Panc1 (cell line): Measurements from ENCODE around the gene XIRP2. TPM values are rescaled to one million over a fixed set of nuclear protein-coding genes. Genes with fewer than 3 reads are reported as not detected.

Experiments used
- ATAC-seq: fragments of 200-7000 bp; cut with Tn5 transposase; 2 replicates; pipeline ENCODE4 v1.9.1; 2020; ENCODE audit warnings: mild to moderate bottlenecking, moderate library complexity
- BruUV-seq: library from RNA; stranded (reverse); fragments of 400-500 nt; replicated peaks from 2 replicates; lab custom pipeline; 2021; lab: Mats Ljungman, UMichigan
- CTCF ChIA-PET: fragments of 300-600 bp; sonication (Branson Sonifier 250); formaldehyde crosslinking; loops from one replicate; lab custom pipeline; 2022; ENCODE audit warnings: antibody characterized with exemption; lab: Charles Lee
- POLR2A ChIA-PET: fragments of 300-600 bp; sonication (Branson Sonifier 250); formaldehyde crosslinking; loops from one replicate; lab custom pipeline; 2022; ENCODE audit warnings: antibody characterized with exemption; lab: Charles Lee
- DNase-seq: peaks from one replicate; pipeline ENCODE4 v3.0.0-alpha.2; 2010; ENCODE audit warnings: low read depth, low spot score
- H3K27ac ChIP-seq: 2 replicates; pipeline ENCODE4 v1.5.1; 2011; ENCODE audit warnings: mild to moderate bottlenecking, low read length, inconsistent platforms
- H3K27me3 ChIP-seq: fragments of 200-500 bp; sonication (Bioruptor generic); 2 replicates; pipeline ENCODE4 v1.6.0; 2014; ENCODE audit warnings: low read length, inconsistent platforms; ENCODE audit not compliant: control insufficient read depth, insufficient read depth
- H3K36me3 ChIP-seq: fragments of 200-500 bp; sonication (Bioruptor generic); 2 replicates; pipeline ENCODE4 v1.5.1; 2014; ENCODE audit warnings: inconsistent platforms, mild to moderate bottlenecking, low read length, moderate library complexity; ENCODE audit not compliant: control insufficient read depth, insufficient read depth
- H3K4me1 ChIP-seq: 2 replicates; pipeline ENCODE4 v1.5.1; 2011; ENCODE audit warnings: inconsistent platforms, mild to moderate bottlenecking, low read length, moderate library complexity; ENCODE audit not compliant: control insufficient read depth, insufficient read depth
- H3K4me3 ChIP-seq, 2 experiments: 2 replicates each; pipeline ENCODE4 v1.5.1; 2011 to 2012; ENCODE audit warnings: low read depth in 2 of 2, low read length in 2 of 2, mild to moderate bottlenecking in 2 of 2, inconsistent platforms in 1 of 2, moderate library complexity in 1 of 2
- H3K9me3 ChIP-seq: fragments of 200-500 bp; sonication (Bioruptor generic); 2 replicates; pipeline ENCODE4 v1.5.1; 2014; ENCODE audit warnings: low read depth, mild to moderate bottlenecking, inconsistent platforms, low read length, moderate library complexity; ENCODE audit not compliant: control insufficient read depth, insufficient read depth
- POLR2AphosphoS5 ChIP-seq: IDR thresholded peaks from 2 replicates; pipeline ENCODE4 v1.6.1; 2012; ENCODE audit warnings: mild to moderate bottlenecking, low read depth, low read length, moderate library complexity
- REST ChIP-seq, 2 experiments: IDR thresholded peaks; 2 replicates each; pipeline ENCODE4 v1.6.1; 2011 to 2012; ENCODE audit warnings: low read depth in 2 of 2, control low read depth in 1 of 2, low read length in 1 of 2, mild to moderate bottlenecking in 1 of 2, moderate library complexity in 1 of 2; ENCODE audit not compliant: insufficient read depth in 1 of 2
- SIN3A ChIP-seq: IDR thresholded peaks from 2 replicates; pipeline ENCODE4 v1.6.1; 2012; ENCODE audit warnings: low read depth, mild to moderate bottlenecking, low read length, moderate library complexity, borderline replicate concordance; ENCODE audit not compliant: insufficient read depth
- TCF7L2 ChIP-seq: IDR thresholded peaks from 2 replicates; pipeline ENCODE4 v1.6.1; 2011; ENCODE audit warnings: mild to moderate bottlenecking, low read depth, low read length, inconsistent platforms
- in situ Hi-C: cut with HindIII; loops from 2 replicates; pipeline ENCODE4 v1.10.0; 2016; ENCODE audit warnings: low sequenced_read_pairs, low pct_unique_long_range_greater_than_20kb
- intact Hi-C: fragments of 100-400 bp; cut with micrococcal nuclease; formaldehyde crosslinking; loops from one replicate; pipeline ENCODE4 v1.10.0; 2022; ENCODE audit not compliant: unreplicated experiment
- total RNA-seq: library from RNA; stranded (reverse); gene quantifications from one replicate; pipeline ENCODE4 v1.2.1, GENCODE V29; 2021; ENCODE audit not compliant: unreplicated experiment
- TF ChIP-seq, protein P1 (sequence below): fragments of 450-650 bp; IDR thresholded peaks from 2 replicates; pipeline ENCODE4 v1.5.1; 2017; ENCODE audit warnings: mild to moderate bottlenecking

The XIRP2 gene
- total RNA-seq, 1 experiment from 2014 or later: not detected

- CTCF ChIA-PET: no interaction called here
- BruUV-seq: no TSS peak
- POLR2A ChIA-PET: no interaction called here
These were observed 259.1 kb downstream of the XIRP2 start for GRCh38 chr2:167147271-167147941.

GRCh38 chr2:167151894-167152293 is 263.6 kb downstream of the XIRP2 start:
- intact Hi-C loops: no loop called here
- no TSS peak for BruUV-seq

More at GRCh38 chr2:167147271-167147941, 259.1 kb downstream of the XIRP2 start:
- no peak for TF ChIP-seq SIN3A
- TF ChIP-seq, protein P1, sequence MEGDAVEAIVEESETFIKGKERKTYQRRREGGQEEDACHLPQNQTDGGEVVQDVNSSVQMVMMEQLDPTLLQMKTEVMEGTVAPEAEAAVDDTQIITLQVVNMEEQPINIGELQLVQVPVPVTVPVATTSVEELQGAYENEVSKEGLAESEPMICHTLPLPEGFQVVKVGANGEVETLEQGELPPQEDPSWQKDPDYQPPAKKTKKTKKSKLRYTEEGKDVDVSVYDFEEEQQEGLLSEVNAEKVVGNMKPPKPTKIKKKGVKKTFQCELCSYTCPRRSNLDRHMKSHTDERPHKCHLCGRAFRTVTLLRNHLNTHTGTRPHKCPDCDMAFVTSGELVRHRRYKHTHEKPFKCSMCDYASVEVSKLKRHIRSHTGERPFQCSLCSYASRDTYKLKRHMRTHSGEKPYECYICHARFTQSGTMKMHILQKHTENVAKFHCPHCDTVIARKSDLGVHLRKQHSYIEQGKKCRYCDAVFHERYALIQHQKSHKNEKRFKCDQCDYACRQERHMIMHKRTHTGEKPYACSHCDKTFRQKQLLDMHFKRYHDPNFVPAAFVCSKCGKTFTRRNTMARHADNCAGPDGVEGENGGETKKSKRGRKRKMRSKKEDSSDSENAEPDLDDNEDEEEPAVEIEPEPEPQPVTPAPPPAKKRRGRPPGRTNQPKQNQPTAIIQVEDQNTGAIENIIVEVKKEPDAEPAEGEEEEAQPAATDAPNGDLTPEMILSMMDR: no peak
- no peak for TF ChIP-seq REST (IDR thresholded peaks at IDR 0.05; ENCODE audit: insufficient read depth in 1 of 2, low read depth in 2 of 2, low read length in 1 of 2)
- no peak for TF ChIP-seq POLR2AphosphoS5
- TF ChIP-seq TCF7L2: no peak
- Histone ChIP-seq H3K27me3 (no peaks in the 10 kb centered on the region), H3K27ac (no peak overlapping the region), H3K4me3 (no peak overlapping the region), H3K4me1 (no peaks in the 10 kb centered on the region), H3K36me3 (no peaks in the 10 kb centered on the region), H3K9me3 (no peaks in the 10 kb centered on the region)
- DNase-seq (no peak), ATAC-seq (no peak)
- in situ Hi-C loops: no loop called here
- intact Hi-C loops: no loop called here

More at GRCh38 chr2:167151894-167152293, 263.6 kb downstream of the XIRP2 start:
- no peaks in the 10 kb centered on the region for H3K36me3 ChIP-seq
- POLR2A ChIA-PET: no interaction called here
- H3K9me3 ChIP-seq: no peaks in the 10 kb centered on the region
- no peak for ATAC-seq
- H3K4me1 ChIP-seq: no peaks in the 10 kb centered on the region
- no peak overlapping the region for H3K4me3 ChIP-seq
- TF ChIP-seq, protein P1: no peak
- no peak for TF ChIP-seq REST (IDR thresholded peaks at IDR 0.05; ENCODE audit: insufficient read depth in 1 of 2, low read depth in 2 of 2, low read length in 1 of 2)
- TF ChIP-seq SIN3A: no peak
- no peak for TF ChIP-seq TCF7L2
- TF ChIP-seq POLR2AphosphoS5: no peak
- no peaks in the 10 kb centered on the region for H3K27me3 ChIP-seq
- CTCF ChIA-PET: no interaction called here
- in situ Hi-C loops: no loop called here
- H3K27ac ChIP-seq: no peak overlapping the region
- DNase-seq: no peak
